SK-N-SH (cell line): Measurements from ENCODE around the gene ALKBH8. TPM values are rescaled to one million over a fixed set of nuclear protein-coding genes. Genes with fewer than 3 reads are reported as not detected.

Source experiments
- CTCF ChIA-PET: fragments of 300-600, 350-600 bp; formaldehyde crosslinking; extraction: SDS; loops from one replicate; lab custom pipeline; 2021; lab: Yijun Ruan, JAX
- POLR2A ChIA-PET: fragments of 350-600 bp; sonication (Branson Sonifier 250); formaldehyde crosslinking; extraction: SDS; loops from one replicate; lab custom pipeline; 2020; ENCODE audit warnings: antibody characterized with exemption, inconsistent platforms; lab: Yijun Ruan, JAX
- DNase-seq: peaks from one replicate; pipeline ENCODE4 v3.0.0; 2012
- H2AFZ ChIP-seq: fragments of 200-600 bp; sonication (generic); 2 replicates; pipeline ENCODE4 v1.8.1; 2016; ENCODE audit warnings: antibody characterized with exemption, mild to moderate bottlenecking, low read depth
- H3F3A ChIP-seq: fragments of 200-600 bp; sonication (generic); replicated peaks from 2 replicates; pipeline ENCODE3; 2016; ENCODE audit warnings: antibody characterized with exemption, mild to moderate bottlenecking; ENCODE audit not compliant: insufficient read depth
- H3K27ac ChIP-seq, 2 experiments: fragments of 200-500 bp in 1 of 2; fragments of 200-600 bp in 1 of 2; sonication (Bioruptor generic) in 1 of 2; sonication (generic), shearing (Covaris generic) in 1 of 2; 2 replicates each; pipeline versions ENCODE4 v1.5.1 to v1.6.1; 2014 to 2016; ENCODE audit warnings: low read depth in 2 of 2, inconsistent platforms in 1 of 2, low read length in 1 of 2, mild to moderate bottlenecking in 1 of 2, mixed read lengths in 1 of 2
- H3K27me3 ChIP-seq: fragments of 200-600 bp; sonication (generic), shearing (Covaris generic); 2 replicates; pipeline ENCODE4 v1.6.1; 2016; ENCODE audit warnings: mixed run types; ENCODE audit not compliant: insufficient read depth
- H3K36me3 ChIP-seq, 2 experiments: fragments of 200-500 bp in 1 of 2; fragments of 200-600 bp in 1 of 2; sonication (Bioruptor generic) in 1 of 2; sonication (generic) in 1 of 2; replicated peaks in 1 of 2; 2 replicates each; pipeline versions ENCODE3 to v1.5.1; 2014 to 2016; ENCODE audit warnings: low read length in 1 of 2, mild to moderate bottlenecking in 1 of 2; ENCODE audit not compliant: insufficient read depth in 2 of 2, control insufficient read depth in 1 of 2
- H3K4me1 ChIP-seq, 2 experiments: fragments of 200-500 bp in 1 of 2; fragments of 200-600 bp in 1 of 2; sonication (Bioruptor generic) in 1 of 2; sonication (generic), shearing (Covaris generic) in 1 of 2; 2 replicates each; pipeline versions ENCODE4 v1.5.1 to v1.6.1; 2014 to 2016; ENCODE audit warnings: low read depth in 1 of 2, low read length in 1 of 2, mixed run types in 1 of 2; ENCODE audit not compliant: insufficient read depth in 2 of 2, control insufficient read depth in 1 of 2
- H3K4me2 ChIP-seq: fragments of 200-600 bp; sonication (generic), shearing (Covaris generic); 2 replicates; pipeline ENCODE4 v1.6.1; 2017; ENCODE audit warnings: mixed run types
- H3K4me3 ChIP-seq, 2 experiments: fragments of 200-500 bp in 1 of 2; fragments of 200-600 bp in 1 of 2; sonication (Bioruptor generic) in 1 of 2; sonication (generic), shearing (Covaris generic) in 1 of 2; 2 replicates each; pipeline versions ENCODE4 v1.5.1 to v1.8.1; 2014 to 2016; ENCODE audit warnings: low read depth in 2 of 2, inconsistent platforms in 1 of 2, low read length in 1 of 2, mild to moderate bottlenecking in 1 of 2, mixed read lengths in 1 of 2, moderate library complexity in 1 of 2
- H3K79me2 ChIP-seq: fragments of 200-600 bp; sonication (generic); 2 replicates; pipeline ENCODE4 v1.8.1; 2017; ENCODE audit warnings: mild to moderate bottlenecking; ENCODE audit not compliant: insufficient read depth
- H3K9ac ChIP-seq: fragments of 200-600 bp; sonication (generic); 2 replicates; pipeline ENCODE4 v1.6.1; 2017; ENCODE audit warnings: mixed run types
- H3K9me2 ChIP-seq: fragments of 200-600 bp; sonication (generic); 2 replicates; pipeline ENCODE4 v1.6.1; 2017; ENCODE audit warnings: mixed run types
- H3K9me3 ChIP-seq: fragments of 200-600 bp; sonication (generic); 2 replicates; pipeline ENCODE4 v1.6.1; 2017; ENCODE audit warnings: mixed run types, mild to moderate bottlenecking, moderate library complexity
- H4K20me1 ChIP-seq: fragments of 200-600 bp; sonication (generic); 2 replicates; pipeline ENCODE4 v1.6.1; 2017; ENCODE audit warnings: mild to moderate bottlenecking, mixed run types; ENCODE audit not compliant: insufficient read depth
- EP300 ChIP-seq, 2 experiments: IDR thresholded peaks; 2 replicates each; pipeline versions ENCODE4 v1.4.0 to v1.6.1; 2012; ENCODE audit warnings: borderline replicate concordance in 1 of 2, low read depth in 1 of 2, low read length in 1 of 2
- EZH2phosphoT487 ChIP-seq: fragments of 200-600 bp; sonication (generic); IDR thresholded peaks from 2 replicates; pipeline ENCODE4 v1.6.1; 2017; ENCODE audit warnings: low read depth, mixed run types, mild to moderate bottlenecking, antibody characterized with exemption, moderate library complexity, borderline replicate concordance
- FOSL2 ChIP-seq: IDR thresholded peaks from 2 replicates; pipeline ENCODE4 v1.4.0; 2012; ENCODE audit warnings: low read depth, mild to moderate bottlenecking, moderate library complexity, borderline replicate concordance
- FOXJ3 ChIP-seq: sonication (generic); formaldehyde crosslinking; IDR thresholded peaks from 2 replicates; pipeline ENCODE4 v1.5.1; 2020; ENCODE audit warnings: mild to moderate bottlenecking, missing genetic modification reagents
- FOXM1 ChIP-seq: IDR thresholded peaks from 2 replicates; pipeline ENCODE4 v1.4.0; 2012; ENCODE audit warnings: low read depth, mild to moderate bottlenecking
- GABPA ChIP-seq: IDR thresholded peaks from 2 replicates; pipeline ENCODE4 v1.4.0; 2012; ENCODE audit warnings: low read depth, mild to moderate bottlenecking
- GATA2 ChIP-seq: sonication (generic); formaldehyde crosslinking; IDR thresholded peaks from 2 replicates; pipeline ENCODE4 v1.5.0; 2020; ENCODE audit warnings: mild to moderate bottlenecking, missing genetic modification reagents
- JUND ChIP-seq: IDR thresholded peaks from 2 replicates; pipeline ENCODE4 v1.4.0; 2012
- MEF2A ChIP-seq: IDR thresholded peaks from 2 replicates; pipeline ENCODE4 v1.4.0; 2012; ENCODE audit warnings: low read depth, borderline replicate concordance
- NFIC ChIP-seq: IDR thresholded peaks from 2 replicates; pipeline ENCODE4 v1.4.0; 2012; ENCODE audit warnings: borderline replicate concordance
- NRF1 ChIP-seq: IDR thresholded peaks from 2 replicates; pipeline ENCODE4 v1.6.1; 2012; ENCODE audit warnings: low read depth, mild to moderate bottlenecking, low read length
- POLR2AphosphoS5 ChIP-seq: IDR thresholded peaks from 2 replicates; pipeline ENCODE4 v1.6.1; 2012; ENCODE audit warnings: low read depth, low read length
- RAD21 ChIP-seq: IDR thresholded peaks from 2 replicates; pipeline ENCODE4 v1.6.1; 2012; ENCODE audit warnings: mild to moderate bottlenecking, low read length
- RCOR1 ChIP-seq: fragments of 150-350 bp; IDR thresholded peaks from 2 replicates; pipeline ENCODE4 v1.6.1; 2017; ENCODE audit warnings: antibody characterized with exemption, low read length
- RXRA ChIP-seq: IDR thresholded peaks from 2 replicates; pipeline ENCODE4 v1.4.0; 2012; ENCODE audit warnings: low read depth, mild to moderate bottlenecking, borderline replicate concordance
- SIN3A ChIP-seq: IDR thresholded peaks from 2 replicates; pipeline ENCODE4 v1.6.1; 2012; ENCODE audit warnings: low read depth, mild to moderate bottlenecking, low read length, moderate library complexity, borderline replicate concordance
- SMC3 ChIP-seq: IDR thresholded peaks from 2 replicates; pipeline ENCODE4 v1.6.1; 2012; ENCODE audit warnings: low read depth, low read length, improper control_type of control experiment
- TAF1 ChIP-seq: IDR thresholded peaks from 2 replicates; pipeline ENCODE4 v1.6.1; 2012; ENCODE audit warnings: low read depth, mild to moderate bottlenecking, low read length, moderate library complexity, borderline replicate concordance
- TCF12 ChIP-seq: IDR thresholded peaks from 2 replicates; pipeline ENCODE4 v1.4.0; 2012
- TEAD4 ChIP-seq: IDR thresholded peaks from 2 replicates; pipeline ENCODE4 v1.4.0; 2012; ENCODE audit warnings: mild to moderate bottlenecking, borderline replicate concordance; ENCODE audit not compliant: insufficient read depth
- ZBTB33 ChIP-seq: IDR thresholded peaks from 2 replicates; pipeline ENCODE4 v1.4.0; 2012; ENCODE audit warnings: low read depth, borderline replicate concordance
- WGBS: methylation state at CpG from one replicate; pipeline ENCODE4 v1.1.6; 2017; ENCODE audit warnings: low lambda C conversion rate; 5-methylcytosine and 5-hydroxymethylcytosine counted together
- polyA plus RNA-seq, 3 experiments: library from polyadenylated mRNA; depleted of rRNA; stranded (reverse); fragments of >200 nt; gene quantifications; 2 replicates each; pipeline ENCODE4 v1.2.3, GENCODE V29; 2012
- TF ChIP-seq, protein P1 (sequence below): fragments of 200-600 bp; sonication (generic); IDR thresholded peaks from 2 replicates; pipeline ENCODE4 v1.6.1; 2017; ENCODE audit warnings: antibody characterized with exemption, mild to moderate bottlenecking, moderate library complexity
- TF ChIP-seq, protein P2 (sequence below): fragments of 150-350 bp; IDR thresholded peaks from 2 replicates; pipeline ENCODE4 v1.6.1; 2016; ENCODE audit warnings: mild to moderate bottlenecking, low read depth, low read length
- TF ChIP-seq, protein P3 (sequence below): IDR thresholded peaks from 2 replicates; pipeline ENCODE4 v1.4.0; 2012; ENCODE audit warnings: low read depth
- TF ChIP-seq, protein P4 (sequence below): IDR thresholded peaks from 2 replicates; pipeline ENCODE4 v1.4.0; 2012; ENCODE audit warnings: low read depth, borderline replicate concordance

Gene ALKBH8, protein sequence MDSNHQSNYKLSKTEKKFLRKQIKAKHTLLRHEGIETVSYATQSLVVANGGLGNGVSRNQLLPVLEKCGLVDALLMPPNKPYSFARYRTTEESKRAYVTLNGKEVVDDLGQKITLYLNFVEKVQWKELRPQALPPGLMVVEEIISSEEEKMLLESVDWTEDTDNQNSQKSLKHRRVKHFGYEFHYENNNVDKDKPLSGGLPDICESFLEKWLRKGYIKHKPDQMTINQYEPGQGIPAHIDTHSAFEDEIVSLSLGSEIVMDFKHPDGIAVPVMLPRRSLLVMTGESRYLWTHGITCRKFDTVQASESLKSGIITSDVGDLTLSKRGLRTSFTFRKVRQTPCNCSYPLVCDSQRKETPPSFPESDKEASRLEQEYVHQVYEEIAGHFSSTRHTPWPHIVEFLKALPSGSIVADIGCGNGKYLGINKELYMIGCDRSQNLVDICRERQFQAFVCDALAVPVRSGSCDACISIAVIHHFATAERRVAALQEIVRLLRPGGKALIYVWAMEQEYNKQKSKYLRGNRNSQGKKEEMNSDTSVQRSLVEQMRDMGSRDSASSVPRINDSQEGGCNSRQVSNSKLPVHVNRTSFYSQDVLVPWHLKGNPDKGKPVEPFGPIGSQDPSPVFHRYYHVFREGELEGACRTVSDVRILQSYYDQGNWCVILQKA
- 2.4 and 3.5 TPM in 2 replicates for polyA plus RNA-seq (2012; rRNA removed)
- 4.0 and 4.1 TPM in 2 replicates for polyA plus RNA-seq (2012; cell fraction: cytosol; rRNA removed)
- 1.9 and 4.6 TPM in 2 replicates for polyA plus RNA-seq (2012; cell fraction: nucleus; rRNA removed)

- DNase-seq, result peak; percentile 73
- Histone ChIP-seq H3K9me3 (no peaks in the 10 kb centered on the region), H3K9me2 (no peaks in the 10 kb centered on the region), H3K4me2 (peak within 1 kb of the TSS; percentile 77), H2AFZ (peak within 1 kb of the TSS; percentile 99), H3K27ac (peak within 1 kb of the TSS; percentile 73 to 87), H3K36me3 (peaks cover 0 to 3% of the 10 kb centered on the region in 2 experiments), H3K79me2 (peaks cover 24% of the 10 kb centered on the region; the same call in 1 of the 2 replicates), H3K4me3 (peak within 1 kb of the TSS; percentile 86 to 95), H3K27me3 (no peaks in the 10 kb centered on the region), H3K9ac (peak within 1 kb of the TSS; percentile 70), H4K20me1 (no peaks in the 10 kb centered on the region), H3K4me1 (peaks cover 31 to 46% of the 10 kb centered on the region in 2 experiments), H3F3A (peaks cover 41% of the 10 kb centered on the region)
- WGBS, result 1% methylated on average over 21 of the region's 32 CpGs
- POLR2A ChIA-PET, result no interaction called here
- CTCF ChIA-PET, result interaction anchor here (0.7 to 8.6 kb wide), 7 partner anchors 12 to 206 kb away, joined by 3 to 110 read pairs (median 19); no protein-coding TSS in a partner anchor
- no peak for TF ChIP-seq FOXJ3 (CRISPR knock-in tag)
- TF ChIP-seq, protein P1, sequence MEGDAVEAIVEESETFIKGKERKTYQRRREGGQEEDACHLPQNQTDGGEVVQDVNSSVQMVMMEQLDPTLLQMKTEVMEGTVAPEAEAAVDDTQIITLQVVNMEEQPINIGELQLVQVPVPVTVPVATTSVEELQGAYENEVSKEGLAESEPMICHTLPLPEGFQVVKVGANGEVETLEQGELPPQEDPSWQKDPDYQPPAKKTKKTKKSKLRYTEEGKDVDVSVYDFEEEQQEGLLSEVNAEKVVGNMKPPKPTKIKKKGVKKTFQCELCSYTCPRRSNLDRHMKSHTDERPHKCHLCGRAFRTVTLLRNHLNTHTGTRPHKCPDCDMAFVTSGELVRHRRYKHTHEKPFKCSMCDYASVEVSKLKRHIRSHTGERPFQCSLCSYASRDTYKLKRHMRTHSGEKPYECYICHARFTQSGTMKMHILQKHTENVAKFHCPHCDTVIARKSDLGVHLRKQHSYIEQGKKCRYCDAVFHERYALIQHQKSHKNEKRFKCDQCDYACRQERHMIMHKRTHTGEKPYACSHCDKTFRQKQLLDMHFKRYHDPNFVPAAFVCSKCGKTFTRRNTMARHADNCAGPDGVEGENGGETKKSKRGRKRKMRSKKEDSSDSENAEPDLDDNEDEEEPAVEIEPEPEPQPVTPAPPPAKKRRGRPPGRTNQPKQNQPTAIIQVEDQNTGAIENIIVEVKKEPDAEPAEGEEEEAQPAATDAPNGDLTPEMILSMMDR, result no peak
- no peak for TF ChIP-seq NRF1
- no peak for TF ChIP-seq TCF12
- no peak for TF ChIP-seq FOSL2
- TF ChIP-seq RCOR1, result 0 out of 2 replicates have a peak, but pooled peaks have one; percentile 47
- TF ChIP-seq, protein P2, sequence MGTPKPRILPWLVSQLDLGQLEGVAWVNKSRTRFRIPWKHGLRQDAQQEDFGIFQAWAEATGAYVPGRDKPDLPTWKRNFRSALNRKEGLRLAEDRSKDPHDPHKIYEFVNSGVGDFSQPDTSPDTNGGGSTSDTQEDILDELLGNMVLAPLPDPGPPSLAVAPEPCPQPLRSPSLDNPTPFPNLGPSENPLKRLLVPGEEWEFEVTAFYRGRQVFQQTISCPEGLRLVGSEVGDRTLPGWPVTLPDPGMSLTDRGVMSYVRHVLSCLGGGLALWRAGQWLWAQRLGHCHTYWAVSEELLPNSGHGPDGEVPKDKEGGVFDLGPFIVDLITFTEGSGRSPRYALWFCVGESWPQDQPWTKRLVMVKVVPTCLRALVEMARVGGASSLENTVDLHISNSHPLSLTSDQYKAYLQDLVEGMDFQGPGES, result no peak
- TF ChIP-seq GATA2, result no peak
- TF ChIP-seq RXRA, result no peak
- TF ChIP-seq, protein P3, sequence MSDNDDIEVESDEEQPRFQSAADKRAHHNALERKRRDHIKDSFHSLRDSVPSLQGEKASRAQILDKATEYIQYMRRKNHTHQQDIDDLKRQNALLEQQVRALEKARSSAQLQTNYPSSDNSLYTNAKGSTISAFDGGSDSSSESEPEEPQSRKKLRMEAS, result peak; percentile 86
- TF ChIP-seq, protein P4, sequence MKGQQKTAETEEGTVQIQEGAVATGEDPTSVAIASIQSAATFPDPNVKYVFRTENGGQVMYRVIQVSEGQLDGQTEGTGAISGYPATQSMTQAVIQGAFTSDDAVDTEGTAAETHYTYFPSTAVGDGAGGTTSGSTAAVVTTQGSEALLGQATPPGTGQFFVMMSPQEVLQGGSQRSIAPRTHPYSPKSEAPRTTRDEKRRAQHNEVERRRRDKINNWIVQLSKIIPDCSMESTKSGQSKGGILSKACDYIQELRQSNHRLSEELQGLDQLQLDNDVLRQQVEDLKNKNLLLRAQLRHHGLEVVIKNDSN, result peak; percentile 25; the same call in 1 of the 2 replicates
- TF ChIP-seq TEAD4, result no peak
- no peak for TF ChIP-seq RAD21
- TF ChIP-seq EZH2phosphoT487, result no peak
- TF ChIP-seq NFIC, result no peak
- no peak for TF ChIP-seq ZBTB33
- TF ChIP-seq FOXM1, result no peak
- no peak for TF ChIP-seq MEF2A
- no peak for TF ChIP-seq JUND
- TF ChIP-seq GABPA, result peak; percentile 63
- TF ChIP-seq EP300 (IDR thresholded peaks at IDR 0.05; ENCODE audit: borderline replicate concordance in 1 of 2, low read depth in 1 of 2, low read length in 1 of 2), result no peak
- peak; percentile 86; the same call in 1 of the 2 replicates for TF ChIP-seq SIN3A
- 0 out of 2 replicates have a peak, but pooled peaks have one; percentile 50 for TF ChIP-seq POLR2AphosphoS5
- no peak for TF ChIP-seq SMC3
- no peak; the same call in 1 of the 2 replicates for TF ChIP-seq TAF1
These were observed at the start of gene ALKBH8 for GRCh38 chr11:107565219-107565937. ALKBH8 (minus strand) TSS chr11:107565735; CDS start chr11:107560893, 4,842 bp downstream.
